Pons (tissue), 1 donor: ENCODE data around the gene RTN4.
A peak's percentile ranks its signal among the peaks of the same experiment; 100 is the strongest.

ENCODE experiments used
- DNase-seq: peaks from one replicate; pipeline ENCODE4 v3.0.0-alpha.2; 2016; ENCODE audit warnings: low spot score

Gene RTN4

GRCh38 chr2:54952425-54952824, 97.8 kb downstream of the RTN4 start:
- DNase-seq: no peak

- DNase-seq: no peak
Observed at GRCh38 chr2:54950811-54951210, 99.4 kb downstream of the RTN4 start.

- no peak for DNase-seq
Observed at GRCh38 chr2:54949431-54949830, 100.8 kb downstream of the RTN4 start.

GRCh38 chr2:54948120-54948519, 102.1 kb downstream of the RTN4 start:
- no peak for DNase-seq

- DNase-seq: peak; percentile 65
Observed at GRCh38 chr2:54947646-54948045, 102.6 kb downstream of the RTN4 start.

- no peak for DNase-seq
Observed at GRCh38 chr2:54947136-54947535, 103.1 kb downstream of the RTN4 start.

- no peak for DNase-seq
Observed at GRCh38 chr2:54946220-54946805, 103.9 kb downstream of the RTN4 start.

- DNase-seq: peak; percentile 71
Observed at GRCh38 chr2:54945391-54946219, 104.6 kb downstream of the RTN4 start.

- DNase-seq: no peak
Observed at GRCh38 chr2:54944724-54945326, 105.4 kb downstream of the RTN4 start.

GRCh38 chr2:54942373-54942772, 107.9 kb downstream of the RTN4 start:
- no peak for DNase-seq

GRCh38 chr2:54941248-54941984, 108.8 kb downstream of the RTN4 start:
- DNase-seq: peak; percentile 89

GRCh38 chr2:54940723-54941122, 109.5 kb downstream of the RTN4 start:
- DNase-seq: peak; percentile 24

GRCh38 chr2:54939446-54940118, 110.7 kb downstream of the RTN4 start:
- DNase-seq: no peak

- no peak for DNase-seq
Observed at GRCh38 chr2:54936766-54937165, 113.5 kb downstream of the RTN4 start.

- DNase-seq: no peak
Observed at GRCh38 chr2:54935389-54935788, 114.9 kb downstream of the RTN4 start.

- no peak for DNase-seq
Observed at GRCh38 chr2:54931473-54931872, 118.8 kb downstream of the RTN4 start.

- DNase-seq: no peak
Observed at GRCh38 chr2:54928719-54929118, 121.5 kb downstream of the RTN4 start.

GRCh38 chr2:54927751-54928615, 122.3 kb downstream of the RTN4 start:
- DNase-seq: no peak

- DNase-seq: no peak
Observed at GRCh38 chr2:54927085-54927750, 123.0 kb downstream of the RTN4 start.

- DNase-seq: no peak
Observed at GRCh38 chr2:54925022-54925421, 125.2 kb downstream of the RTN4 start.
